Measurements from ENCODE around the gene ITGB1BP1. TPM values are rescaled to one million over a fixed set of nuclear protein-coding genes. Genes with fewer than 3 reads are reported as not detected.

ITGB1BP1 gene
- total and polyA plus RNA-seq, 8 donors = 20.1 to 117 (median 53.5) TPM

GRCh38 chr2:9382604-9383235 is 40.6 kb downstream of the ITGB1BP1 start:
- H3K9me3 ChIP-seq = no peaks in the 10 kb centered on the region
- 88 to 97% (median 92%) methylated on average over 6 of the region's 6 CpGs for WGBS, 5 donors
- TF ChIP-seq CTCF (IDR thresholded peaks at IDR 0.05) = no peak
- no peak for TF ChIP-seq POLR2AphosphoS5 (IDR thresholded peaks at IDR 0.05)
- TF ChIP-seq POLR2A (IDR thresholded peaks at IDR 0.05) = no peak
- TF ChIP-seq EP300 (IDR thresholded peaks at IDR 0.05) = no peak

GRCh38 chr2:9380702-9381628 is 42.4 kb downstream of the ITGB1BP1 start:
- intact Hi-C loops (cut with DNase I; ENCODE audit: low total_unique reads) = no loop called here
- no peak overlapping the region for H3K4me3 ChIP-seq
- 50 to 62% (median 54%) methylated on average over 17 to 18 of the region's 18 CpGs for WGBS, 5 donors
- H3K36me3 ChIP-seq = peaks cover 0 to 64% (median 63%) of the 10 kb centered on the region in 4 donors
- DNase-seq = peak; percentile 67 to 78
- no peaks in the 10 kb centered on the region for H3K27me3 ChIP-seq
- peak overlapping the region; percentile 50 to 87 (median 82) for H3K27ac ChIP-seq
- TF ChIP-seq POLR2A (IDR thresholded peaks at IDR 0.05) (no peak), CTCF (IDR thresholded peaks at IDR 0.05) (peak in 1 of 7 experiments; percentile 7), POLR2AphosphoS5 (IDR thresholded peaks at IDR 0.05) (peak in 1 of 3 donors; percentile 83), EP300 (IDR thresholded peaks at IDR 0.05) (no peak)
- H3K4me1 ChIP-seq = peaks cover 12 to 36% (median 23%) of the 10 kb centered on the region in 4 donors
- no peaks in the 10 kb centered on the region for H3K9me3 ChIP-seq

More at GRCh38 chr2:9382604-9383235, 40.6 kb downstream of the ITGB1BP1 start:
- Histone ChIP-seq H3K27ac (no peak overlapping the region), H3K4me3 (no peak overlapping the region), H3K4me1 (peaks cover 12 to 42% (median 24%) of the 10 kb centered on the region in 4 donors), H3K36me3 (peaks cover 0 to 59% (median 53%) of the 10 kb centered on the region in 4 donors), H3K27me3 (no peaks in the 10 kb centered on the region)
- intact Hi-C loops (cut with DNase I; ENCODE audit: low total_unique reads) = no loop called here
- no peak for DNase-seq

- Histone ChIP-seq H3K27me3 (no peaks in the 10 kb centered on the region), H3K4me1 (peaks cover 12 to 36% (median 23%) of the 10 kb centered on the region in 4 donors), H3K4me3 (no peak overlapping the region), H3K36me3 (peaks cover 0 to 65% (median 64%) of the 10 kb centered on the region in 4 donors), H3K27ac (peak overlapping the region in 3 of 5 donors; percentile 13 to 50 (median 44)), H3K9me3 (no peaks in the 10 kb centered on the region)
- intact Hi-C loops (cut with DNase I; ENCODE audit: low total_unique reads) = no loop called here
- 79 to 95% (median 91%) methylated on average over 5 of the region's 5 CpGs for WGBS, 5 donors
- TF ChIP-seq POLR2A (IDR thresholded peaks at IDR 0.05) = no peak
- TF ChIP-seq EP300 (IDR thresholded peaks at IDR 0.05) = no peak
- no peak for TF ChIP-seq CTCF (IDR thresholded peaks at IDR 0.05)
- TF ChIP-seq POLR2AphosphoS5 (IDR thresholded peaks at IDR 0.05) = no peak
- DNase-seq = no peak
Observed at GRCh38 chr2:9379391-9379755, 44.0 kb downstream of the ITGB1BP1 start.

Data from stomach (tissue), 9 donors.